NT2/D1 (cell line): ENCODE data around the gene ADA.
A peak's percentile ranks its signal among the peaks of the same experiment; 100 is the strongest.

Experiments
- DNase-seq: peaks from one replicate; pipeline ENCODE4 v3.0.0-alpha.2; 2011; ENCODE audit warnings: low read depth, low spot score
- H3K27me3 ChIP-seq: 2 replicates; pipeline ENCODE4 v1.6.0; 2011; ENCODE audit warnings: mild to moderate bottlenecking; ENCODE audit not compliant: insufficient read length, insufficient read depth
- H3K36me3 ChIP-seq: 2 replicates; pipeline ENCODE4 v1.6.1; 2011; ENCODE audit warnings: mild to moderate bottlenecking, low read length, mixed read lengths; ENCODE audit not compliant: insufficient read depth, insufficient read length
- H3K4me1 ChIP-seq: 2 replicates; pipeline ENCODE4 v1.5.1; 2011; ENCODE audit not compliant: insufficient read depth, insufficient read length
- H3K4me3 ChIP-seq: 2 replicates; pipeline ENCODE4 v1.5.1; 2011; ENCODE audit warnings: low read depth; ENCODE audit not compliant: insufficient read length
- H3K9ac ChIP-seq: 2 replicates; pipeline ENCODE4 v1.6.0; 2011; ENCODE audit warnings: low read depth; ENCODE audit not compliant: insufficient read length
- H3K9me3 ChIP-seq: 2 replicates; pipeline ENCODE4 v1.5.1; 2011; ENCODE audit warnings: mild to moderate bottlenecking, low read length; ENCODE audit not compliant: insufficient read depth
- SUZ12 ChIP-seq: IDR thresholded peaks from 2 replicates; pipeline ENCODE4 v1.6.1; 2011; ENCODE audit not compliant: insufficient read length, insufficient read depth; ENCODE audit errors: extremely low read depth
- YY1 ChIP-seq: IDR thresholded peaks from 2 replicates; pipeline ENCODE4 v1.6.1; 2011; ENCODE audit not compliant: insufficient read length, insufficient read depth
- ZNF274 ChIP-seq: IDR thresholded peaks from 2 replicates; pipeline ENCODE4 v1.6.1; 2011; ENCODE audit warnings: mild to moderate bottlenecking, low read depth, low read length

The ADA gene

DNA sequence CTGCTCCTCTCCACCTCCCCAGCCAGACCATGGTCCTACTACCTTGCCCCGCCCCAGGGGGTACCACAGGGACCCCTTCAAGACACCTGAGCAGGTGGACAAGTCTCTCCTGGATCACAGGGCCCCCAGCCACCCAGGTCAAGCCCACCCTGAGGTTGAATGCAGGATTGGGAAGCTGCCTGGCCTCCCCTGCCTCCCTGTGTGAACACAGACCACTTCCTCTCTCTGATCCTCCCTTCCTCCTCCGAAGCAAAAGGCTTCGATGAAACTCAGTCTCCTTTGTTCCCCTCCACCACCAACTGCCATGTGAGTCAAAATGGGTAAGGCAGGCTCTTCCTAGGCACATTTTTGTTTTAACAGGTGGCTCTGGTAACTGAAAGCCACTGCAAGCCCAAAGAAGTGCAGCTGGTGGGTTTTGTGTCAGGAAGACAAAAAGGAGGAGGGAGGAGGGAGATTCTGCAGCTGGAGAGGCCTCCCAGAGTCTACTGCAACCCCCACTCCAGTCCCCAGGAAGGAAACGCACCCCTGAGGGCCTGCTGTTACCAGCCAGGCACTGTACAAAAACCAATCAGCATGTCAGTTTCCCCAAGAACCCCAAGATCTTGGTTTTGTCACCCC is 5.4 kb downstream of the ADA start:
- Histone ChIP-seq H3K36me3 (no peaks in the 10 kb centered on the region), H3K4me1 (peaks cover 49% of the 10 kb centered on the region), H3K9ac (no peak overlapping the region), H3K9me3 (no peaks in the 10 kb centered on the region), H3K4me3 (no peak overlapping the region), H3K27me3 (no peaks in the 10 kb centered on the region)
- no peak for DNase-seq
- TF ChIP-seq SUZ12 (no peak), YY1 (no peak), ZNF274 (no peak)

DNA sequence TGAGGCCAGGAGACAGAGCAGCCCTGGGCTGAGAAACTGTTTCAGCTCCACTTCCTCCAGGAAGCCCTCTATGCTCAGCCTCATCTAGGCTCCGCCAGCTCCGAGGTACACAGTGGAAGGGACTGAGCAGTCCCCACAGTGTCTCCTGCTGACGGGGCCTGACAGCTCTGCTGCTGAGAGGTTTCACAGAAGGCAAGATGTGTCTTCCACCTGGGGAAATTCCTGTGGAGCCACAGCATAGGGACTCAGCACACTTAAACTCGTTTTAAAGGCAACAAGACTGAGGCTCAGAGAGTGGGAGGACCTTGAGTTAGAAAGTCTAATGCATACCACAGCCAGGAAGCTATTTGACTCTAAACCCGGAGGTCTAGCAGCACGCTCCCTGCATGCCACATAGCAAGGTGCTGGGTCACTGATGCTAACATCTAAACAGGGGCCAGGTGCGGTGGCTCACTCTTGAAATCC is 6.8 kb downstream of the ADA start:
- Histone ChIP-seq H3K4me3 (no peak overlapping the region), H3K4me1 (peaks cover 43% of the 10 kb centered on the region)
- no peak for DNase-seq

DNA sequence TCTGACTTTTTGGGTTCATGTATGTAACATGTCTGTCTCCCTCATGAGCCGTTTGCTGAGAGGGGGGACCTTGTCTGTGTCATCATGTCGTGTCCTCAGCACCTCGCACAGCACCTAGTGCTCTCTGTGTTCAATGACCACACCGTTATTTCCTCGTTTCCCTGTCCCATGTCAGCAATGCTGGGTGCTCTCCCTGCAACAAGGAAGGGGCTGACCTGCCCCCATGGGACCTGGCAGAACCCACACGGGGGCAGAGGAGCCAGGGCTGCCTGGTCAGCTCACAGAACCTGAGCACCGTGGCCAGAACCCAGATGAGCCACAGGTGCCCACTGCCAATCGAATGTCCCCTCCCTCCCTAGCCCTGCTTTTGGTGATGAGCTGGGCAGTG is 7.3 kb downstream of the ADA start:
- Histone ChIP-seq H3K27me3 (no peaks in the 10 kb centered on the region), H3K9ac (peak overlapping the region; percentile 24), H3K36me3 (peaks cover 11% of the 10 kb centered on the region), H3K4me3 (no peak overlapping the region), H3K4me1 (peaks cover 41% of the 10 kb centered on the region), H3K9me3 (peaks cover 5% of the 10 kb centered on the region; the same call in 1 of the 2 replicates)
- TF ChIP-seq ZNF274 (no peak), SUZ12 (no peak), YY1 (no peak)
- no peak for DNase-seq

More for the DNA sequence above, 6.8 kb downstream of the ADA start:
- H3K36me3 ChIP-seq, result peaks cover 9% of the 10 kb centered on the region
- H3K9ac ChIP-seq, result peak overlapping the region; percentile 24
- H3K27me3 ChIP-seq, result no peaks in the 10 kb centered on the region
- TF ChIP-seq SUZ12, result no peak
- TF ChIP-seq YY1, result no peak
- no peak for TF ChIP-seq ZNF274
- H3K9me3 ChIP-seq, result peaks cover 5% of the 10 kb centered on the region; the same call in 1 of the 2 replicates

DNA sequence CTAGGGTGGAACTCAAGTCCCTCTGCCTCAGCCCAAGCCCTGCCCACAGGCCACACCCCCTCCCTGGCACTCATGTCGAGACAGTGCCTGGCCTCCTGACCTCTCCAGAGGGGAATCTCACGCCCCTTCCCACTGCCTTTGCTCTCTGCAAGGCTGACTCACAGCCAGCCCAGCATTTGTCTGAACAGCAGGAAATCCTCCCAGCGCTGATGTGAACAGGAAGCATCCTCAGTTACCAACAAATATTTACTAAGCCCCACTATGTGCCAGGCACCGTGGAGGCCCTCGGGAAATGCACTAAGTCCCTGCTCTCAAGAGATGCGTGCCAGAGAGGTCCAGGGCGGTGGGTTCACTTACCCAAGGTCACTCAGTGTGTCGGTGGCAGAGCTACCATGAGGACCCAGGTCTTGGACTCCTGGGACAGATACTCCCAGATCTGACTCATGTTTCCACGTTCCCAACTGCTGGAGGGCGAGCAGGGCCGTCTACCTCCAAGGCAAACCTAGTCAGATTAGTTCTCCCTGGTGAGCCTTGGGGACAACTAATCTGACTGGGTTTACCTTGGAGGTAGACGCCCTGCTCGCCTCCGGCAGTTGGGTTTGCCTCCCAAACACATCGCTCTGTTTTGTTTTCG is 7.8 kb downstream of the ADA start:
- Histone ChIP-seq H3K36me3 (peaks cover 16% of the 10 kb centered on the region), H3K9me3 (peaks cover 5% of the 10 kb centered on the region; the same call in 1 of the 2 replicates), H3K9ac (peak overlapping the region; percentile 24), H3K4me1 (peaks cover 36% of the 10 kb centered on the region), H3K27me3 (no peaks in the 10 kb centered on the region), H3K4me3 (no peak overlapping the region)
- peak; percentile 85 for DNase-seq
- TF ChIP-seq SUZ12, result no peak

DNA sequence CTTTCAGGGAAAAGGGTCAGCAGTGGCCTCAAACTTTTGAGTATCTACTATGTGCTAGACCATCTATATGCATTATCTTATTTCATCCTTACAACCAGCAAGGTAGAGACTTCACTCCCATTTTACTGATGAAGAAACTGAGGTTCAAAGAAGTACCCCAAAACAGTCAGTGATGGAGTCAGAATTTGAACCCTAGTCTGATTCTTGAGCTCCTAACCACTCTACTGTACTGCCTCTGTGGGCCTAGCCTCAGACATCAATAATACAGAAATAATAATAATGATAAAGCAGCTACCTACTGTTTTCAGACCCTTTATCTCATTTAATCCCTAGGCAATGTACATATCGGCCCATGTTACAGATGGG is 8.4 kb downstream of the ADA start:
- Histone ChIP-seq H3K9me3 (peaks cover 6% of the 10 kb centered on the region; the same call in 1 of the 2 replicates), H3K27me3 (no peaks in the 10 kb centered on the region), H3K36me3 (peaks cover 18% of the 10 kb centered on the region), H3K4me1 (peaks cover 33% of the 10 kb centered on the region), H3K4me3 (no peak overlapping the region), H3K9ac (no peak overlapping the region)
- DNase-seq, result no peak
- no peak for TF ChIP-seq YY1
- no peak for TF ChIP-seq SUZ12
- TF ChIP-seq ZNF274, result no peak

DNA sequence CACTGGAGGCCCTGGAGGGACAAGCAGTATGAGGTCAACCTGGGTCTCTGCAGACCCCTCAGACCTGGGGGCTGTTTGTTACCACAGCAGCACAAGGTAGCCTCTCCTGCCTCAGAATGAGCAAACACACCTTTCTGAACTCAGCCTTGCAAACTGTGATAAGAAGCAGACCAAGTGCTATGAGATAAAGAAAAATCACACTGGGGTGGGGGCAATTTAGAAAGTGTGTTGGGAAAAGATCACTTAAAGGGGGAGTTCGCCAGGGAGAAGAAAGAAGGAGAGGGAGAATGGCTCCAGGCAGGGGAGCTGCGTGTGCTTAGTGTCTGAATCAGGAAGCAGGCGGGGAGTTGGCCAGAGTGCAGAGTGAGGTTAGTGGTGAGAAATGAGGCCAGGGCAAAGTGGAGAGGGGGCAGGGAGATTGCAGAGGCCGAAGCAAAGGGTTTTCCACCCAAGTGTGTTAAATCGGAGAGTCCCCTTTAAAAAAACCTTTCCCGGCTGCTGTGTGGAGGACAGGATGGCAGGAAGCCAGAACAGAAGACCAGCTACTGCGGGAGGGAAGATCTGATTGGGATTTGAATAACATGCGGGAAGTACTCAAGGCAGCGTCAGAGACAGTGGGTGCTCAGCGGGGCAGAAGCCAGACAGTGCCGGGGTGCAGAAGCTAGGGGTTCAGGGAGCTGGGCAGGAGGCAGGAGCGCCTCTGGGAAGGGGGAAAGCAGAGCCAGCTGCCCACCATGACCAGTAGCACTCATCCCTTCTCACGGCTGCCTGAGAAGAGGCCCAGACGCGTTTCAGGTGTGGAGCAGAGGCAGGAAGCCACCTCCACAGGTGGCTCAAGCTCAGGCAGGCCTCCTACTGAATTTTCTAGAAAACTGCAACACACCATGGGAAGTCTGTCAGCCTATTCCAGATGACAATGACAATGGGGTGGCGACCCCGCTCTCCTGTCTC is 9.0 kb downstream of the ADA start:
- DNase-seq, result peak; percentile 44
- Histone ChIP-seq H3K9me3 (peaks cover 12% of the 10 kb centered on the region), H3K9ac (peak overlapping the region; percentile 76), H3K4me1 (peaks cover 29% of the 10 kb centered on the region), H3K27me3 (no peaks in the 10 kb centered on the region), H3K36me3 (peaks cover 23% of the 10 kb centered on the region), H3K4me3 (no peak overlapping the region)
- no peak for TF ChIP-seq YY1

DNA sequence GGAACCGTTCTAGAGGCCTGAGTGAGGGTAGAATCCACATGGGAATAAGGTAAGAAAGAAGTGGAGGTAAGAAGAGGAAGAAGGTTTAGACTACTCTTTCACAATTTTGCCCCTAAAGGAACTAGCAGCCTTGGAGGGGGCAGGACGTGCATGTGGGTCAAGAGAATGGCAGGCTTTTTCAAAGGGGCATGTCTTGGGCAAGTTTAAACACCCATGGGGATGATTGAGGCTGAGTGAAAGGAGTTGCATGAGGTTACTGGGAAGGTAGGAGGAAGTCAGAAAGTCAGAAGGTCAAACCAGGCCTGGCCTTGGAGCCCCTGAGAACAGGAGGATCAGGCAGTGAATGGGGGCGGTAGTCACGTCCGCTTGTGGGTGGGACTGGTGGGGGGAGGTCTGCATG is 10.2 kb downstream of the ADA start:
- peaks cover 29% of the 10 kb centered on the region for H3K36me3 ChIP-seq
- no peak for DNase-seq
- TF ChIP-seq SUZ12 (no peak), ZNF274 (no peak), YY1 (no peak)
- H3K9ac ChIP-seq, result no peak overlapping the region
- H3K4me1 ChIP-seq, result peaks cover 29% of the 10 kb centered on the region
- H3K9me3 ChIP-seq, result peaks cover 18% of the 10 kb centered on the region
- H3K4me3 ChIP-seq, result no peak overlapping the region
- H3K27me3 ChIP-seq, result no peaks in the 10 kb centered on the region
